RKO (cell line): ENCODE data around the gene ST8SIA5.

Experiments used
- DNase-seq: peaks from one replicate; pipeline ENCODE4 v3.0.0-alpha.2; 2016; ENCODE audit warnings: low spot score

Gene ST8SIA5

GRCh38 chr18:46706968-46707367, 49.9 kb downstream of the ST8SIA5 start:
- peak; percentile 38 for DNase-seq

DNA sequence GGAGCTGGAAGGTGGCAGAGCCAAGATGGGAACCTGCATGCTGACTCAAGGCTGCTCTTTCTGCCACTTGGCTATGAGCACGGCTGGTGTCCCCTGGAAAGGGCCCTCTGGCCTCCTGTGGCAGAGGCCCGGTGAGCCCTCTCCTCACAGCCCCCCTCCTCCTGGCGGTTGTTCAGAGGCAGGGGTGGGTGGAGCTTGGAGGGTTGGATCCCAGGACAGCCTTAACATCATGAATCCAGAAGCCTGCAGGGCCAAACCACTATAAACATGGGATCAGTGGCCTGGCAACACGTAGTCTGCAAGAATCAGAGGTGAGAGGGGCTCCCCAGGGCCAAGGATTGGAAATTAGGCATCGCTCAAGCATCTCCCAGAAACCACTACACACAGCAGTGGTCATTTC, 51.3 kb downstream of the ST8SIA5 start:
- no peak for DNase-seq

DNA sequence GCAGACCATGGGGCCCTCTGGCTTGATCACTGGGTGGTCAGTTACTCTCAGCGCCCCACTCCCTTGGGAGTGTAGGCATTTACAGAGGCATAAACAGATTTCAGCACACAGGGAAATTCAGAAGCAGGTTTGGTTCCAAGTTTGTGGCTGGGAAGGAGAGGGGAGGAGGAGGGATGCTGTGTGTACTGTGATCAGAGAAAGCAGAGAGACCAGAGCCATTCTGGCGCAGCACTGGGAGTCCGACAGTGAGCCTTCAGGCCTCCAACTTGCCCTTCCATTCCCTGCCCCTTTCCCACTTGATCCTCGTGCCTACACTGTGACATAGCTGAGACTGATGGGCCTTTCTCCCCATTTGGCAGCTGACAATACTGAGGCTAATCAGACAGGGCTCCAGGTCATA, 52.0 kb downstream of the ST8SIA5 start:
- DNase-seq, result no peak

GRCh38 chr18:46704189-46704588, 52.7 kb downstream of the ST8SIA5 start:
- DNase-seq, result no peak

GRCh38 chr18:46702471-46702870, 54.4 kb downstream of the ST8SIA5 start:
- no peak for DNase-seq

- no peak for DNase-seq
These were observed 56.6 kb downstream of the ST8SIA5 start for GRCh38 chr18:46700066-46700824.

- DNase-seq, result no peak
These were observed 60.2 kb downstream of the ST8SIA5 start for GRCh38 chr18:46696702-46697101.

GRCh38 chr18:46696268-46696667, 60.6 kb downstream of the ST8SIA5 start:
- no peak for DNase-seq

DNA sequence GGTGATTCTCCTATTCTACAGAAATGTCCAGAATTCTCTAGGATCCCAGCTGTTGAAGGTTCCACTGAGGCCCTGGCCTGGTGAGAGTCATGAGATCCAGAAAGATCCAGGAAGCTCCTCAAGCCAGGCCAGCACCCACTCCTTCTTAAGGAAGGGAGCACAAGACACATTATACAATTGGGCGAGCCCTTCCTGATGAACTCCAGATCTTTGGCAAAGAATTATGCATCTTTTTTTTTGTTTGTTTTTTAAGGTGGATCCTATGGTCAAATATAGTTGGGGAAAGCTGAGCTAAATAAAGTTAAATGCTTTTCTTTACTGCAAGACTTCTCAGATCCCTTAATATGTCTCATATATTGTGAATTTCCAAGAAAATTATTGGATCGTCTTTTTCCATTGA, 62.9 kb downstream of the ST8SIA5 start:
- DNase-seq, result no peak

GRCh38 chr18:46688853-46689525, 67.9 kb downstream of the ST8SIA5 start:
- DNase-seq, result no peak

DNA sequence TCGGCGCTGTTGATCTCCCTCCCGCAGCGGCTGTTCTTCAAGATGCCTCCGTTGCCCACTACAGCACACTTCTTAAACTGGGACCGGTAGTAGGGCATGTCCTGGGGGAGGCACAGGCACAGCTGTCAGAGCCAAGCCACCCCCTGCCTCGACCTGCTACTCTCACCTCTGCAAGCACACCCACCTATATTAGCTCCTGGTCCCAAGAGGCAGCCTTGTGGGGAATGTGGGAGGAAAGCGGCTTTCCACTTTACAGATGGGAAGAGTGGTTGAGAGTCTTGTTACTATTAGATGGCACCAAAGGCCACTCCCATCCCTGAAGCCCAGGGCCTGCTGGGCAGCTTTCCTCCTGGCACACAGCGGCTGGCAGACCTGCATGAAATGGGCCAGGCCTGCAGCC, 70.7 kb downstream of the ST8SIA5 start:
- no peak for DNase-seq

- DNase-seq, result no peak
These were observed 73.6 kb downstream of the ST8SIA5 start for GRCh38 chr18:46683252-46683651.

GRCh38 chr18:46680784-46681695, 75.8 kb downstream of the ST8SIA5 start:
- no peak for DNase-seq

GRCh38 chr18:46679846-46680598, 76.8 kb downstream of the ST8SIA5 start:
- no peak for DNase-seq

DNA sequence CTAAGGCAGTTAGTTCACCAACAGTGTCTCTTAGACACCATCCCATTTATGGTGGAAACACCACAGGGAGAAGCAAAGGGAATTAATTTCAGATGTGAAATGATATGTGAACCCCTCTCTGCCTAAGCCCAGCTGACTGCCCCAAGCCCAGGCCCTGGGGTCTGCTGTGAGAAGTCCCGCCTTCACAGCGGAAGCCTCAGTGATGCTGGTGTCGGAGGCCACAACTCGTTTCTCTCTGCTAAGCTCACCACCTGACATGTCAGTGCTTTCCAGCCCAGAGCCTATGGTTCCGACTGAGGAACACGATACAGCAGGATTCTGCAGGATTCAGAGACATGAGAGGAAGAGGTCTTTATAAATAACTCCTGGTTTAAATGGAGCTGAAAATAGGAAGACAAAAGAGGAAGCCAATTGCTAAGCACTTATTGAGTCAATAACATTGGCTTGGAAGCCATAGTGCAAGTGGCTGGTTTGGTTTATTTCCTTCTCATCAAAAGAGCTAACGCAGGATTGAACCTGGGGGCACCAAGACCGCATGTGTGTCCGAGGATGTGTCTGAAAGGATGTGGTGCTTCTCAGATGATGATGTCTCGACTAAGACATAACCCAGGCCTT, 78.0 kb downstream of the ST8SIA5 start:
- no peak for DNase-seq

DNA sequence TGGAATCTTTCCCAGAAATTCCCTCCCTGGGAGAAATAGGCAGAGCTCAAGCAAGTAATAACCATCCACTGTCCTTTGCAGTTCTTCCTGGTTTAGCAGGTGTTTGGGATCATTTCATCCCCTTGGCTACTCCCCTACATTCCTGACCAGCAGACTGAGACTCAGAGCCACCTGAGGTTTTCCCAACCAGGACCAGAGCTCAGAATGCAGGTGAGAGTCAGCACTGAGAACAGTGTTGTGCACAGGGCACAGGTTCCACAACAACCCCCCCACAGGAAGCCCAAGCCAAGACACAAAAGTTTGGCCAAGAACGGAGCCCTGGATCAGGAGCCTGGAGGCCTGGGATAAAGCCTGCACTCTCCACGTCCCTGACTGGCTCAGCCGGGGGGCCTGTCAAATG, 78.8 kb downstream of the ST8SIA5 start:
- DNase-seq, result no peak

DNA sequence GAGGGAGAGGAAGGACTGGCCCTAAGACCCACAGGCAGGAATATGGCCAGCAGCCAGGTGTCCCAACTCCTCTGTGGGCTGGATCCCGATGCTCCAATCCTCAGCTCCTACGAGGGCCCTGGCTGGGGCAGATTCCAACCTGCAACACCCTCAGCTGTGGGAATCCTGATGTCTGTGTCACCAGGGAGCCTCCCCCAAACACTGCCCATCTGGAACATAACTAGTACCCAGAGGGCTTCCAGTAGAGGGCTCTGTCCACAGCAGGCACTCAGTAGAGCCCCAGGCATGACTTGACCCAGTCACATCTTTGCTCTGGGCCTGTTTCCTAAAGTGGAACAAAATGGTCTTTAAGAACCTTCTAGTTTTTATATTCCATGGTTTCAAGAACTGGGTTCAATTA, 79.2 kb downstream of the ST8SIA5 start:
- peak; percentile 7 for DNase-seq

DNA sequence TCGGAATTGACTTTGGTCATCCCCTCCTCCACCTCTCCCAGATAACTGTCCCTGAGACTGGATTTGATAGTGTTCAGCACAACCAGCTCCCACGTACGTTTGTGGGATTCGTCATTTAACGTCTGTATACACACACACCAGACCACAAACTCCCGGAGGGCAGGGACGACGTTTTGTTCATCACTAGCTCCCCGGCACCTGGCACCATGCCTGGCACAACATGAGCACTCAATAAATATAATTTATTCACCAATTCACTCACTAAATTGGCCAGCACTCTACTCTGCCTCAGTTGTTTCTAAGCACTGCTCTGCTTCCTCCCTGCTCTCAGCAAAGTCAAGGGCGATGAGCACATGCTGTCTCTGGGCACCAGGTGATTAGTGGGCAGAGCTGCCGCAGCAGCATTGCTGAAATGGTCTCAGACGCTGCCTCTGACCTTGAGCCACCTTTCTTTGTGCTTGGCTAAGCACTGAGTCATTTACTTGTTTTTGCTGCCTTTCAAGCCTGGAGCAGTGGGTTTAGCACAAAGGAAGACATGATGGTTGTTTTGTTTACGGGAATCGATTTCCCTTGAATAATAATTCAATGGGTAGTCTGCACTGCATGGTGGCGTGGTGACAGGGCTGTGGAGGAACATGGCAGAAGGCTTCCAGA, 80.5 kb downstream of the ST8SIA5 start:
- no peak for DNase-seq

- no peak for DNase-seq
These were observed 81.7 kb downstream of the ST8SIA5 start for GRCh38 chr18:46675112-46675511.

- no peak for DNase-seq
These were observed 84.5 kb downstream of the ST8SIA5 start for GRCh38 chr18:46672062-46672970.
